Kidney (tissue), 14 donors: ENCODE measurements around the gene COL26A1. TPM values are rescaled to one million over a fixed set of nuclear protein-coding genes. Genes with fewer than 3 reads are reported as not detected.
A peak's percentile ranks its signal among the peaks of the same experiment; 100 is the strongest.

Source experiments
- DNase-seq, 5 donors: peaks; one replicate each; pipeline ENCODE4 v3.0.0-alpha.2; 2013 to 2020
- FAIRE-seq: peaks from 2 replicates; lab custom pipeline; 2012; peaks lifted over from hg19 to GRCh38; lab: Jason Lieb, UNC
- H3K27ac ChIP-seq, 2 donors: one replicate each; pipeline ENCODE4 v1.7.0; 2013; ENCODE audit warnings: low read depth in 2 of 2, low read length in 2 of 2, inconsistent platforms in 1 of 2
- H3K27me3 ChIP-seq: one replicate; pipeline ENCODE4 v1.7.1; 2013; ENCODE audit warnings: low read length, inconsistent platforms; ENCODE audit not compliant: control insufficient read depth, insufficient read depth
- H3K36me3 ChIP-seq, 3 donors: one replicate each; pipeline versions ENCODE4 v1.7.0 to v1.7.1; 2013; ENCODE audit warnings: low read length in 3 of 3, control low read depth in 1 of 3, inconsistent platforms in 1 of 3; ENCODE audit not compliant: insufficient read depth in 3 of 3, control insufficient read depth in 2 of 3
- H3K4me1 ChIP-seq, 3 donors: one replicate each; pipeline versions ENCODE4 v1.7.0 to v1.7.1; 2013; ENCODE audit warnings: low read length in 3 of 3, inconsistent platforms in 1 of 3, low read depth in 1 of 3; ENCODE audit not compliant: control insufficient read depth in 2 of 3, insufficient read depth in 2 of 3
- H3K4me3 ChIP-seq, 3 donors: one replicate each; pipeline versions ENCODE4 v1.7.0 to v1.8.1; 2013; ENCODE audit warnings: low read length in 3 of 3, control low read depth in 1 of 3, inconsistent platforms in 1 of 3
- H3K9ac ChIP-seq, 3 donors: one replicate each; pipeline versions ENCODE4 v1.7.0 to v1.7.1; 2013; ENCODE audit warnings: low read length in 3 of 3, control low read depth in 1 of 3, inconsistent platforms in 1 of 3
- H3K9me3 ChIP-seq, 3 donors: one replicate each; pipeline versions ENCODE4 v1.7.0 to v1.7.1; 2013; ENCODE audit warnings: low read length in 3 of 3, control low read depth in 1 of 3, inconsistent platforms in 1 of 3; ENCODE audit not compliant: control insufficient read depth in 2 of 3, insufficient read depth in 1 of 3
- CTCF ChIP-seq: IDR thresholded peaks from 3 replicates; pipeline ENCODE4 v1.5.1; 2012; ENCODE audit warnings: mild to moderate bottlenecking, moderate library complexity, borderline replicate concordance; ENCODE audit not compliant: insufficient read depth; ENCODE audit errors: extremely low read depth
- intact Hi-C: fragments of 100-400 bp; cut with DNase I; formaldehyde crosslinking; loops from one replicate; pipeline ENCODE4 v1.11.1; 2022
- polyA plus RNA-seq: library from polyadenylated mRNA; stranded (reverse); fragments of 350-450 nt; fragmentation: Illumina TruSeq; extraction: RNeasy Lipid Tissue Mini Kit (QIAGEN cat#74804); gene quantifications from one replicate; pipeline ENCODE4 v1.2.3, GENCODE V29; 2014; ENCODE audit warnings: low read depth, low replicate concordance; ENCODE audit not compliant: insufficient read depth
- total RNA-seq: library from RNA; stranded (reverse); fragmentation: NEBNext Ultra II Directional; extraction: Animal tissue kit (Norgen Biotek cat#: 25700); gene quantifications from one replicate; pipeline ENCODE4 v1.2.1, GENCODE V29; 2021
- donor health status: control.
- donor health status: control.
- donor health status: control.
- donor health status: control.
- donor health status: control.
- donor health status: DM: yes; HTN: yes; CAD: no.
- donor health status: Normal renal cell carcinoma (clear cell type).

The COL26A1 gene
- total and polyA plus RNA-seq, 2 donors from 2014 or later = 1.2 to 3.5 TPM

GRCh38 chr7:101537205-101537604 is 174.5 kb downstream of the COL26A1 start:
- no peaks in the 10 kb centered on the region for H3K27me3 ChIP-seq
- no peak for DNase-seq
- intact Hi-C loops = loop anchor here (10.0 kb wide), 1 partner anchor 172 kb away; the partner anchor contains the start of gene COL26A1
- no peak overlapping the region for H3K4me3 ChIP-seq
- no peaks in the 10 kb centered on the region for H3K9me3 ChIP-seq
- H3K27ac ChIP-seq = no peak overlapping the region
- H3K9ac ChIP-seq = no peak overlapping the region
- no peaks in the 10 kb centered on the region for H3K4me1 ChIP-seq
- no peak for TF ChIP-seq CTCF
- no peaks in the 10 kb centered on the region for H3K36me3 ChIP-seq
- no peak for FAIRE-seq

- TF ChIP-seq CTCF = no peak
- DNase-seq (no peak), FAIRE-seq (no peak)
These were observed 175.4 kb downstream of the COL26A1 start for GRCh38 chr7:101537935-101538595.

GRCh38 chr7:101538596-101539459 is 176.2 kb downstream of the COL26A1 start:
- H3K4me3 ChIP-seq = no peak overlapping the region
- DNase-seq = peak in 4 of 5 donors; percentile 77 to 88 (median 81)
- no peak overlapping the region for H3K27ac ChIP-seq
- TF ChIP-seq CTCF = peak; percentile 72
- no peak for FAIRE-seq
- H3K9me3 ChIP-seq = no peaks in the 10 kb centered on the region
- intact Hi-C loops = loop anchor here (10.0 kb wide), 1 partner anchor 174 kb away; the partner anchor contains the start of gene COL26A1
- H3K36me3 ChIP-seq = no peaks in the 10 kb centered on the region
- H3K4me1 ChIP-seq = no peaks in the 10 kb centered on the region
- no peak overlapping the region for H3K9ac ChIP-seq
- H3K27me3 ChIP-seq = no peaks in the 10 kb centered on the region

More at GRCh38 chr7:101537935-101538595, 175.4 kb downstream of the COL26A1 start:
- Histone ChIP-seq H3K27ac (no peak overlapping the region), H3K27me3 (no peaks in the 10 kb centered on the region), H3K4me1 (no peaks in the 10 kb centered on the region), H3K36me3 (no peaks in the 10 kb centered on the region), H3K9ac (no peak overlapping the region), H3K9me3 (no peaks in the 10 kb centered on the region), H3K4me3 (no peak overlapping the region)
- intact Hi-C loops = loop anchor here (10.0 kb wide), 1 partner anchor 173 kb away; the partner anchor contains the start of gene COL26A1
